Measurements from ENCODE around the gene BSN. TPM values are rescaled to one million over a fixed set of nuclear protein-coding genes. Genes with fewer than 3 reads are reported as not detected.

The BSN gene
- total and polyA plus RNA-seq, 11 donors, result 0.12 to 1.6 (median 0.75) TPM

GRCh38 chr3:49663831-49664230, 109.6 kb downstream of the BSN start:
- no peak for ATAC-seq

GRCh38 chr3:49664300-49664699, 110.0 kb downstream of the BSN start:
- no peak for ATAC-seq
- Histone ChIP-seq H3K36me3 (no peaks in the 10 kb centered on the region), H3K4me3 (no peak overlapping the region), H3K9me3 (no peaks in the 10 kb centered on the region), H3K4me1 (peaks cover 0 to 9% (median 0%) of the 10 kb centered on the region in 12 donors), H3K27ac (no peak overlapping the region), H3K27me3 (no peaks in the 10 kb centered on the region)
- WGBS, 4 donors, result 84 to 98% (median 88%) methylated on average over 8 to 11 of the region's 11 CpGs
- DNase-seq, result no peak
- intact Hi-C loops (cut with DNase I), result no loop called here
- TF ChIP-seq POLR2A (IDR thresholded peaks at IDR 0.05) (no peak), CTCF (IDR thresholded peaks at IDR 0.05) (no peak)

More at GRCh38 chr3:49663831-49664230, 109.6 kb downstream of the BSN start:
- no peak overlapping the region for H3K4me3 ChIP-seq
- no peak for TF ChIP-seq CTCF (IDR thresholded peaks at IDR 0.05)
- TF ChIP-seq POLR2A (IDR thresholded peaks at IDR 0.05), result no peak
- H3K4me1 ChIP-seq, result peaks cover 0 to 9% (median 0%) of the 10 kb centered on the region in 12 donors
- no peak for DNase-seq
- WGBS, 4 donors, result 97 to 100% (median 100%) methylated on average over 1 of the region's 1 CpG
- H3K27ac ChIP-seq, result no peak overlapping the region
- H3K27me3 ChIP-seq, result no peaks in the 10 kb centered on the region
- intact Hi-C loops (cut with DNase I), result no loop called here
- no peaks in the 10 kb centered on the region for H3K36me3 ChIP-seq
- H3K9me3 ChIP-seq, result no peaks in the 10 kb centered on the region

- WGBS, 4 donors, result 78 to 93% (median 89%) methylated on average over 6 of the region's 6 CpGs
- Histone ChIP-seq H3K4me1 (peaks cover 0 to 9% (median 0%) of the 10 kb centered on the region in 12 donors), H3K4me3 (no peak overlapping the region), H3K36me3 (no peaks in the 10 kb centered on the region), H3K9me3 (no peaks in the 10 kb centered on the region), H3K27ac (no peak overlapping the region), H3K27me3 (no peaks in the 10 kb centered on the region)
- no peak for DNase-seq
- no peak for TF ChIP-seq POLR2A (IDR thresholded peaks at IDR 0.05)
- no peak for TF ChIP-seq CTCF (IDR thresholded peaks at IDR 0.05)
- intact Hi-C loops (cut with DNase I), result no loop called here
- peak in 1 of 4 donors; percentile 23 for ATAC-seq
These were observed 111.7 kb downstream of the BSN start for GRCh38 chr3:49665822-49666519.

- intact Hi-C loops (cut with DNase I), result no loop called here
- 47 to 62% (median 49%) methylated on average over 8 of the region's 8 CpGs for WGBS, 4 donors
- peaks cover 0 to 14% (median 0%) of the 10 kb centered on the region in 12 donors for H3K4me1 ChIP-seq
- no peaks in the 10 kb centered on the region for H3K36me3 ChIP-seq
- H3K27me3 ChIP-seq, result no peaks in the 10 kb centered on the region
- H3K27ac ChIP-seq, result no peak overlapping the region
- no peaks in the 10 kb centered on the region for H3K9me3 ChIP-seq
- ATAC-seq, result no peak
- TF ChIP-seq POLR2A (IDR thresholded peaks at IDR 0.05) (no peak), CTCF (IDR thresholded peaks at IDR 0.05) (no peak)
- no peak overlapping the region for H3K4me3 ChIP-seq
- DNase-seq, result no peak
These were observed 112.3 kb downstream of the BSN start for GRCh38 chr3:49666592-49666991.

Data from heart left ventricle (tissue), 16 donors.